AG04450 (cell line): ENCODE measurements around the gene NES. TPM values are rescaled to one million over a fixed set of nuclear protein-coding genes. Genes with fewer than 3 reads are reported as not detected.
A peak's percentile ranks its signal among the peaks of the same experiment; 100 is the strongest.

Experiments used
- CTCF ChIA-PET: fragments of 300-600, 350-600 bp; formaldehyde crosslinking; extraction: SDS; loops from one replicate; lab custom pipeline; 2022; ENCODE audit warnings: antibody characterized with exemption, inconsistent platforms; lab: Charles Lee
- POLR2A ChIA-PET: fragments of 350-600 bp; formaldehyde crosslinking; extraction: SDS; loops from one replicate; lab custom pipeline; 2021; ENCODE audit warnings: antibody characterized with exemption, inconsistent platforms; lab: Yijun Ruan, JAX
- DNase-seq: peaks from one replicate; pipeline ENCODE4 v3.0.0-alpha.2; 2011; ENCODE audit warnings: low read depth, low spot score
- H3K27ac ChIP-seq: one replicate; pipeline ENCODE4 v1.5.1; 2012; ENCODE audit warnings: low read depth, low read length, control low read depth
- H3K27me3 ChIP-seq: one replicate; pipeline ENCODE4 v1.6.0; 2012; ENCODE audit warnings: low read length; ENCODE audit not compliant: control insufficient read depth, insufficient read depth
- H3K4me3 ChIP-seq: 2 replicates; pipeline ENCODE4 v1.5.1; 2011; ENCODE audit warnings: mild to moderate bottlenecking, low read depth, low read length, control low read depth
- H3K9me3 ChIP-seq: 2 replicates; pipeline ENCODE4 v1.5.1; 2012; ENCODE audit warnings: low read length; ENCODE audit not compliant: control insufficient read depth, insufficient read depth
- polyA plus RNA-seq: library from polyadenylated mRNA; depleted of rRNA; stranded (reverse); fragments of >200 nt; gene quantifications from 2 replicates; pipeline ENCODE4 v1.2.3, GENCODE V29; 2011
- TF ChIP-seq, protein P1 (sequence below): IDR thresholded peaks from 2 replicates; pipeline ENCODE4 v1.5.1; 2011; ENCODE audit warnings: low read depth, low read length, control low read depth, inconsistent platforms

Gene NES
- polyA plus RNA-seq, 1 experiment: 15.7 TPM

DNA sequence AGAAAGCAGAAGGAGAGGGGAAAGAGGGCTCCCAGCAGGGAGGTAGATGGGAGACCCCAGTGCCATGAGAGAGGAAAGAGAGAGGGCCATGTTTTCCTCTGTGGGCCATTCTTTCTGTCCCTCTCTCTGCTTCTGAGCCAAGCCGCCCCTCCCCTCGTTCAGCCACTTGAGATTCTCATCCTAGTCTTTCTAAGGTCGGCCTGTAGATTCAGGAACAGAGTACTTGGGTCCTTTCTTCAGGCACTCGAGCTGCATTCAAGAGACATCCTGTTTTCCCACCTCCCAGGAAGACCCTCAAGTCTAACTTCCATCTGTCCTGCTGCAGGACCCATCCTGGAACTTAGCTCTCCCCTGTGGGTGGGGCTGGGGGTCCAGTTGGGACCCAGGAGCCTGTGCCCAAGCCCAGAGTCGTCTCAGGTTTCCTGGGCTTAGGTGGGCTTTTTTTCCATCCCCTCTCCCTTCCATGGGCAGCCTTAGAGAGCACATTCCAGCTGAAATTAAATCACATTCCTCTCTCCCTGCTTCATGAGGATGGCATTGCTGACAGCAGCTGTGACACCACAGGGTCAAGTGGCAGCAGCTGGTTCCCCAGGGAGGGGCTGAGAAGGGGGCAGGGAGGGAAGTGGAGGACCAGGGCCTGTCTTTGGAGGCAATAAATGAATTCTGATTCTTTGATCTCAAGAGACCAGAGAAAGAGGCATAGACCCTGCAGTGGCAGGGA is 13.0 kb downstream of the NES start:
- Histone ChIP-seq H3K27ac (peak overlapping the region; percentile 65), H3K9me3 (no peaks in the 10 kb centered on the region), H3K27me3 (no peaks in the 10 kb centered on the region), H3K4me3 (no peak overlapping the region)
- ChIA-PET CTCF (interaction anchor here (2.1 to 2.8 kb wide), 3 partner anchors 13 to 37 kb away, joined by 10 to 31 read pairs (median 19); partner anchors contain the start of gene NES), POLR2A (interaction anchor here (0.6 to 2.0 kb wide), 4 partner anchors 10 to 87 kb away, joined by 3 to 10 read pairs (median 3); no protein-coding TSS in a partner anchor)
- TF ChIP-seq, protein P1, sequence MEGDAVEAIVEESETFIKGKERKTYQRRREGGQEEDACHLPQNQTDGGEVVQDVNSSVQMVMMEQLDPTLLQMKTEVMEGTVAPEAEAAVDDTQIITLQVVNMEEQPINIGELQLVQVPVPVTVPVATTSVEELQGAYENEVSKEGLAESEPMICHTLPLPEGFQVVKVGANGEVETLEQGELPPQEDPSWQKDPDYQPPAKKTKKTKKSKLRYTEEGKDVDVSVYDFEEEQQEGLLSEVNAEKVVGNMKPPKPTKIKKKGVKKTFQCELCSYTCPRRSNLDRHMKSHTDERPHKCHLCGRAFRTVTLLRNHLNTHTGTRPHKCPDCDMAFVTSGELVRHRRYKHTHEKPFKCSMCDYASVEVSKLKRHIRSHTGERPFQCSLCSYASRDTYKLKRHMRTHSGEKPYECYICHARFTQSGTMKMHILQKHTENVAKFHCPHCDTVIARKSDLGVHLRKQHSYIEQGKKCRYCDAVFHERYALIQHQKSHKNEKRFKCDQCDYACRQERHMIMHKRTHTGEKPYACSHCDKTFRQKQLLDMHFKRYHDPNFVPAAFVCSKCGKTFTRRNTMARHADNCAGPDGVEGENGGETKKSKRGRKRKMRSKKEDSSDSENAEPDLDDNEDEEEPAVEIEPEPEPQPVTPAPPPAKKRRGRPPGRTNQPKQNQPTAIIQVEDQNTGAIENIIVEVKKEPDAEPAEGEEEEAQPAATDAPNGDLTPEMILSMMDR: no peak
- no peak for DNase-seq

GRCh38 chr1:156663178-156663577 is 14.0 kb downstream of the NES start:
- H3K9me3 ChIP-seq: no peaks in the 10 kb centered on the region
- TF ChIP-seq, protein P1: no peak
- ChIA-PET POLR2A (interaction anchor here (0.6 to 3.2 kb wide), 2 partner anchors 14 to 106 kb away, joined by 3 to 36 read pairs; partner anchors contain the start of gene NES), CTCF (interaction anchor here (6.9 to 7.0 kb wide), 2 partner anchors 15 to 25 kb away, joined by 71 to 204 read pairs; partner anchors contain the start of gene NES)
- peak overlapping the region; percentile 86 for H3K27ac ChIP-seq
- H3K4me3 ChIP-seq: no peak overlapping the region
- DNase-seq: no peak
- no peaks in the 10 kb centered on the region for H3K27me3 ChIP-seq

DNA sequence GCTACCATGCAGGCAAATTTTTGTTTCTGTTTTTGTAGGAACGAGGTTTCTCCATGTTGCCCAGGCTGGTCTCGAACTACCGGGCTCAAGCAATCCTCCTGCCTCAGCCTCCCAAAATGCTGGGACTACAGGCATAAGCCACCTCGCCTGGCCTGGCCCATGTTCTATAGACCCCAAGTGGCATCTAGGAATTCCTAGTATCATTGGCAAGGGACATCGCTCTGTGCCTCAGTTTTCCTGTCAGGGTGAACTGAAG is 14.5 kb downstream of the NES start:
- DNase-seq: no peak
- TF ChIP-seq, protein P1: no peak
- H3K27me3 ChIP-seq: peaks cover 3% of the 10 kb centered on the region
- CTCF ChIA-PET: interaction anchor here (6.7 to 7.0 kb wide), 3 partner anchors 15 to 65 kb away, joined by 70 to 204 read pairs (median 71); partner anchors contain the start of genes ISG20L2, METTL25B and NES
- H3K9me3 ChIP-seq: no peaks in the 10 kb centered on the region
- no peak overlapping the region for H3K4me3 ChIP-seq
- POLR2A ChIA-PET: interaction anchor here (3.2 kb wide), 1 partner anchor 14 kb away, joined by 36 read pairs; the partner anchor contains the start of gene NES
- H3K27ac ChIP-seq: peak overlapping the region; percentile 86

DNA sequence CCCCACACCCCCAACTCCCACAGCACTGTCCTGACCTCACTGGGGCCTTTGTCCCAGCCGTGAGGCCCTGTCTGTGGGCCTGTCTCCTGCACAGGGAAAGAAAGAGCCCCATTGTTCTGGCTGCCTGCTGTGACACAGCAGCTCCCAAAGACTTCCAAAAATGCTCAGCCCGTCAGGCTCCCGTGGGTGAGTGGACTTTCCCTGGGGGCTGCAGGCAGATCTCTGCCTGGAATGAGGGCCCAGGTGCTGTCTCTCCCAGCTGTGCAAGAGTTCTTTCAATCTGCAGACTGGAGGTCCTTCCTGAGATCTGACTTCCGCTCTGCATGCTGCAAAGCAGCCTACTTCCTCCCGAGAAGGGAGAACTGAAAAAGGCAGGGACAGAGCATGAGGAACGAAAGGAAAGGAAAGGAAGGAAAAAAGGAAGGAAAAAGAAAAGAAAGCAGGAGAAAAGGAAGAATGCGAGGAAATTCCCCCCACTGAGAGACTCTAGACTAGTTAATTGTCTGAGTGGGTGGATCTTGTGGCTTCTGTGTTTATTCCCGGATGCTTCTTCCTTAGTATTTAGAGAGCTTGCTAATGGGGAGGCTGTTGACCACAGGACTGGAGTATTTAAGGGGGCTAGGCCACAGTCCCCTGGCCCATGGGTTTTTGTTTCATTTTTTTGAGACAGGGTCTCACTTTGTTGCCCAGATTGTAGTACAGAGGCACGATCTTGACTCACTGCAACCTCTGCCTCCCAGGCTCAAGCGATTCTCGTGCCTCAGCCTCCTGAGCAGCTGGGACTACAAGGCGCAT is 15.0 kb downstream of the NES start:
- no peak for DNase-seq
- TF ChIP-seq, protein P1: no peak
- no peak overlapping the region for H3K4me3 ChIP-seq
- POLR2A ChIA-PET: interaction anchor here (1.2 to 3.2 kb wide), 3 partner anchors 11 to 21 kb away, joined by 3 to 36 read pairs (median 5); partner anchors contain the start of gene NES
- CTCF ChIA-PET: interaction anchor here (1.3 to 7.0 kb wide), 6 partner anchors 12 to 208 kb away, joined by 3 to 204 read pairs (median 50); partner anchors contain the start of genes CRABP2, ISG20L2, METTL25B and NES
- H3K27ac ChIP-seq: peak overlapping the region; percentile 86
- H3K9me3 ChIP-seq: no peaks in the 10 kb centered on the region; the same call in 1 of the 2 replicates
- peaks cover 3% of the 10 kb centered on the region for H3K27me3 ChIP-seq
